Body of pancreas (tissue), 4 donors: Measurements from ENCODE around the gene ECT2L.

Experiments used
- POLR2A ChIP-seq, 3 donors: fragments of 450-650 bp; IDR thresholded peaks; one replicate each; pipeline ENCODE4 v1.6.1; 2016; ENCODE audit warnings: antibody characterized with exemption in 3 of 3, mild to moderate bottlenecking in 2 of 3
- TF ChIP-seq, protein P1 (sequence below), 7 experiments: fragments of 450-650 bp in 4 of 7; fragments of 200-600 bp in 3 of 7; sonication (generic) in 3 of 7; IDR thresholded peaks; one replicate each; pipeline ENCODE4 v1.5.1; 2016 to 2019; ENCODE audit warnings: antibody characterized with exemption in 7 of 7

DNA sequence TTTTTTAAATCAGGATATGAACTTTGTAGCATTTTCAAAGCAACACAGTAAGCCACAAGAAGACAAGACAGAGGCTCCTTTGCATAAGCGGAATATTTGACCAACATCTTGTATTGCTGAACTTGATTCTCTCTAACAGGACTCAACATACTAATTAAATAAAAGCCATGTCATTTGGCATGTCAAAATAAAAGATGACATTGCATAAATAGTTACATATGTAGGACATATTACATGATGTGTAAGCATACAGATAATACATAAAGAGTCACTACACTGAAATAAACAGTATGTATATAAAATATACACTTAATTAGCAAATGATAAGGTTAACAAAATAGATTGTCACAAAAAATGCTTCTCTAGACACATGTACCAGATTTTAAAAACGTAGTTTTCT lies 129.9 kb downstream of the ECT2L start:
- TF ChIP-seq, protein P1, sequence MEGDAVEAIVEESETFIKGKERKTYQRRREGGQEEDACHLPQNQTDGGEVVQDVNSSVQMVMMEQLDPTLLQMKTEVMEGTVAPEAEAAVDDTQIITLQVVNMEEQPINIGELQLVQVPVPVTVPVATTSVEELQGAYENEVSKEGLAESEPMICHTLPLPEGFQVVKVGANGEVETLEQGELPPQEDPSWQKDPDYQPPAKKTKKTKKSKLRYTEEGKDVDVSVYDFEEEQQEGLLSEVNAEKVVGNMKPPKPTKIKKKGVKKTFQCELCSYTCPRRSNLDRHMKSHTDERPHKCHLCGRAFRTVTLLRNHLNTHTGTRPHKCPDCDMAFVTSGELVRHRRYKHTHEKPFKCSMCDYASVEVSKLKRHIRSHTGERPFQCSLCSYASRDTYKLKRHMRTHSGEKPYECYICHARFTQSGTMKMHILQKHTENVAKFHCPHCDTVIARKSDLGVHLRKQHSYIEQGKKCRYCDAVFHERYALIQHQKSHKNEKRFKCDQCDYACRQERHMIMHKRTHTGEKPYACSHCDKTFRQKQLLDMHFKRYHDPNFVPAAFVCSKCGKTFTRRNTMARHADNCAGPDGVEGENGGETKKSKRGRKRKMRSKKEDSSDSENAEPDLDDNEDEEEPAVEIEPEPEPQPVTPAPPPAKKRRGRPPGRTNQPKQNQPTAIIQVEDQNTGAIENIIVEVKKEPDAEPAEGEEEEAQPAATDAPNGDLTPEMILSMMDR (IDR thresholded peaks at IDR 0.05) = no peak
- TF ChIP-seq POLR2A (IDR thresholded peaks at IDR 0.05) = no peak
